ENCODE results near the gene ZNF223.

ZNF223 gene

GRCh38 chr19:44051650-44052402, at the start of gene ZNF223:
TSS of gene ZNF223 (plus strand) at chr19:44052036. CDS start at chr19:44055177, 3,141 bp downstream.
- Mint-ChIP-seq H3K4me1 (peaks cover 20% of the 10 kb centered on the region), H3K36me3 (peaks cover 15% of the 10 kb centered on the region), H3K4me3 (peak within 1 kb of the TSS; percentile 76), H3K27me3 (peaks cover 10% of the 10 kb centered on the region), H3K27ac (peak within 1 kb of the TSS; percentile 59), H3K9me3 (peaks cover 46% of the 10 kb centered on the region)
- peak; percentile 33 for DNase-seq
- CTCF ChIA-PET: no interaction called here

DNA sequence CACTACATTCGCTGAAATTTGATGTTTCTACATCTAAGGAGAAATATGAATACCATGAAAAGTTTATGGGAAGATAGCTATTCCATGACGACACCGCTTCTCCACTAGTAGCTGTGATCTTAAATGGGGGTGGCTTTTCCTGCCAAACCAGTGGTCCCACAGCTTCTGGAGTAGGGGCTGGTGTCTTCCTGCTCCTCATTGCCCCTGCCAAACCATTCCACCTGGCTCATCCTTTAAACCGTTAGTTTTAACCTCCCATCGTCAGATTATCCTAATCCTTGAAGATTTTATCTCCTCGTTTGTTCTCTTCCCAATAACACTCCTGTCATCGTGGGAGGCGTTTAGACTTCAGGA, 49.6 kb upstream of the ZNF223 start:
- CTCF ChIA-PET: no interaction called here
- peaks cover 22% of the 10 kb centered on the region for H3K4me1 Mint-ChIP-seq
- H3K9me3 Mint-ChIP-seq: peaks cover 41% of the 10 kb centered on the region
- peaks cover 37% of the 10 kb centered on the region for H3K36me3 Mint-ChIP-seq
- H3K27me3 Mint-ChIP-seq: no peaks in the 10 kb centered on the region
- H3K27ac Mint-ChIP-seq: peak overlapping the region; percentile 94
- DNase-seq: no peak
- peak overlapping the region; percentile 99 for H3K4me3 Mint-ChIP-seq

- H3K9me3 Mint-ChIP-seq: peaks cover 42% of the 10 kb centered on the region
- no peaks in the 10 kb centered on the region for H3K27me3 Mint-ChIP-seq
Observed at GRCh38 chr19:44002566-44003460, 49.0 kb upstream of the ZNF223 start, which contains the start of gene ZNF230. TSS of gene ZNF230 (plus strand) at chr19:44002957. CDS start at chr19:44007079, 4,122 bp downstream.

DNA sequence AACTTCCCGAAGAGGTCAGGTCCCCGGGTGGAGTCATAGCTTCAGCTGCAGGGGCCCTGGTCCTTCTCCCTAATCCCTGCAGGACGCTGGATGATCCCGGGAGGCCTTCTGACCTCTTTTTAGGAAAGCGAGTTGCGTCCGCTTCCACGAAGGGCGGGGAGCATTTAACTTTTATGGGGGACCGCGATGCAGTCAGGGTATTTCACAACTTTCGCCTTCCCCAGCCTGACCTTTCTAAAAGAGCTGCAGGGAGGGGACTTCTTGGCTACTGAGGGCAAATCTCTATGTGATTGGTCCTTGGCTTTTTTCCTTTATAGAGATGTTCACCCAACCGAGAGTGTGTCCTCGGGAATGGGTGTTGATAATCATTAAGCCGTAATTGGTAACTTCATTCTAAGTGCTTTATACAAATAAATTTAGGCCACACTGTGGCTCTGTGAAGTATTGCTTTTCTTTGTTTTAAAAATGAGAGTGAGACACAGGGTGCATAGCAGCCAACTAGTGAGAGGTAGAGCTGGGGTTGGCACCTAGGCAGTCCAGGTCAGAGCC, 48.3 kb upstream of the ZNF223 start:
- peaks cover 45% of the 10 kb centered on the region for H3K36me3 Mint-ChIP-seq
- H3K27ac Mint-ChIP-seq: peak overlapping the region; percentile 94
- peak overlapping the region; percentile 99 for H3K4me3 Mint-ChIP-seq
- peaks cover 22% of the 10 kb centered on the region for H3K4me1 Mint-ChIP-seq
- peaks cover 45% of the 10 kb centered on the region for H3K9me3 Mint-ChIP-seq
- CTCF ChIA-PET: interaction anchor here (1.8 kb wide), 1 partner anchor 92 kb away, joined by 6 read pairs; no protein-coding TSS in a partner anchor
- no peaks in the 10 kb centered on the region for H3K27me3 Mint-ChIP-seq
- peak; percentile 28 for DNase-seq

More at GRCh38 chr19:44002566-44003460, 49.0 kb upstream of the ZNF223 start, which contains the start of gene ZNF230:
- CTCF ChIA-PET: interaction anchor here (1.8 kb wide), 1 partner anchor 92 kb away, joined by 6 read pairs; no protein-coding TSS in a partner anchor
- H3K4me1 Mint-ChIP-seq: peaks cover 22% of the 10 kb centered on the region
- peaks cover 43% of the 10 kb centered on the region for H3K36me3 Mint-ChIP-seq
- DNase-seq: peak; percentile 91
- H3K4me3 Mint-ChIP-seq: peak within 1 kb of the TSS; percentile 99
- peak within 1 kb of the TSS; percentile 94 for H3K27ac Mint-ChIP-seq

- H3K4me3 Mint-ChIP-seq: no peak overlapping the region
- H3K27me3 Mint-ChIP-seq: no peaks in the 10 kb centered on the region
- no peak overlapping the region for H3K27ac Mint-ChIP-seq
- peaks cover 64% of the 10 kb centered on the region for H3K36me3 Mint-ChIP-seq
- DNase-seq: no peak
- H3K9me3 Mint-ChIP-seq: peaks cover 57% of the 10 kb centered on the region
- H3K4me1 Mint-ChIP-seq: peaks cover 22% of the 10 kb centered on the region
- CTCF ChIA-PET: no interaction called here
Observed at GRCh38 chr19:44005973-44006372, 45.9 kb upstream of the ZNF223 start.

GRCh38 chr19:44007473-44007872, 44.4 kb upstream of the ZNF223 start:
- peaks cover 68% of the 10 kb centered on the region for H3K36me3 Mint-ChIP-seq
- peaks cover 60% of the 10 kb centered on the region for H3K9me3 Mint-ChIP-seq
- no peaks in the 10 kb centered on the region for H3K27me3 Mint-ChIP-seq
- peaks cover 15% of the 10 kb centered on the region for H3K4me1 Mint-ChIP-seq
- no peak for DNase-seq
- no peak overlapping the region for H3K27ac Mint-ChIP-seq
- CTCF ChIA-PET: no interaction called here
- H3K4me3 Mint-ChIP-seq: no peak overlapping the region

GRCh38 chr19:44010468-44010867, 41.4 kb upstream of the ZNF223 start:
- Mint-ChIP-seq H3K9me3 (peaks cover 73% of the 10 kb centered on the region), H3K36me3 (peaks cover 65% of the 10 kb centered on the region), H3K4me3 (no peak overlapping the region), H3K27me3 (no peaks in the 10 kb centered on the region), H3K27ac (no peak overlapping the region), H3K4me1 (no peaks in the 10 kb centered on the region)
- CTCF ChIA-PET: no interaction called here
- no peak for DNase-seq

GRCh38 chr19:44019498-44019897, 32.3 kb upstream of the ZNF223 start:
- peaks cover 28% of the 10 kb centered on the region for H3K9me3 Mint-ChIP-seq
- H3K27me3 Mint-ChIP-seq: no peaks in the 10 kb centered on the region
- no peak for DNase-seq
- H3K27ac Mint-ChIP-seq: no peak overlapping the region
- no peak overlapping the region for H3K4me3 Mint-ChIP-seq
- H3K4me1 Mint-ChIP-seq: peaks cover under 1% of the 10 kb centered on the region
- H3K36me3 Mint-ChIP-seq: no peaks in the 10 kb centered on the region
- CTCF ChIA-PET: no interaction called here

- Mint-ChIP-seq H3K27ac (no peak overlapping the region), H3K36me3 (peaks cover 12% of the 10 kb centered on the region), H3K27me3 (no peaks in the 10 kb centered on the region), H3K4me1 (peaks cover 17% of the 10 kb centered on the region), H3K9me3 (peaks cover 27% of the 10 kb centered on the region), H3K4me3 (no peak overlapping the region)
- DNase-seq: no peak
- CTCF ChIA-PET: no interaction called here
Observed at GRCh38 chr19:44021221-44021620, 30.6 kb upstream of the ZNF223 start.

GRCh38 chr19:44024900-44025216, 27.0 kb upstream of the ZNF223 start:
- peaks cover 38% of the 10 kb centered on the region for H3K9me3 Mint-ChIP-seq
- no peaks in the 10 kb centered on the region for H3K27me3 Mint-ChIP-seq
- peak overlapping the region; percentile 92 for H3K4me3 Mint-ChIP-seq
- H3K27ac Mint-ChIP-seq: peak overlapping the region; percentile 82
- no peak for DNase-seq
- H3K36me3 Mint-ChIP-seq: peaks cover 43% of the 10 kb centered on the region
- H3K4me1 Mint-ChIP-seq: peaks cover 18% of the 10 kb centered on the region
- CTCF ChIA-PET: no interaction called here

- H3K9me3 Mint-ChIP-seq: peaks cover 39% of the 10 kb centered on the region
- CTCF ChIA-PET: interaction anchor here (1.6 kb wide), 1 partner anchor 70 kb away, joined by 4 read pairs; no protein-coding TSS in a partner anchor
- H3K4me3 Mint-ChIP-seq: peak within 1 kb of the TSS; percentile 92
- peak; percentile 88 for DNase-seq
- H3K4me1 Mint-ChIP-seq: peaks cover 18% of the 10 kb centered on the region
- H3K27me3 Mint-ChIP-seq: no peaks in the 10 kb centered on the region
- peak within 1 kb of the TSS; percentile 82 for H3K27ac Mint-ChIP-seq
- peaks cover 48% of the 10 kb centered on the region for H3K36me3 Mint-ChIP-seq
Observed at GRCh38 chr19:44025217-44025936, 26.5 kb upstream of the ZNF223 start, which contains the start of gene ZNF222. TSS of gene ZNF222 (plus strand) at chr19:44025379. CDS start at chr19:44025437, 58 bp downstream.

DNA sequence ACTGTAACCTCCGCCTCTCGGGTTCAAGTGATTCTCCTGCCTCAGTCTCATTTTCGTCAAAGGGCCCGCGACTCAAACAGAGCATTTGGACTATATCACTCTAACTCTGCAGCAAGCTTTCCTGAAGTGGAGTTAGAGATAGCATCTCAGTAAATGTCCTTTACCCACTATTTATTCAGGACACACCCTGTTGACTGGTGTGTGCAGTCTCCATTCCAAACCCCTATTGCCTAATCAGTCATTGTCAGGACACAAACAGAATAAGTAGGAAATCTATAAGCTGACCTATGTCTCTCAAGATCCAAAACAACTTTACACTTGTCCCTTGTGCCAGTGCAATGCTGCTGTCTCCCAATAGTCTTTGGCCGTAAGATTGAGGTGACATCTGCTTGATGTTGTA, 25.2 kb upstream of the ZNF223 start:
- no peaks in the 10 kb centered on the region for H3K27me3 Mint-ChIP-seq
- CTCF ChIA-PET: interaction anchor here (1.6 kb wide), 1 partner anchor 68 kb away, joined by 4 read pairs; no protein-coding TSS in a partner anchor

DNA sequence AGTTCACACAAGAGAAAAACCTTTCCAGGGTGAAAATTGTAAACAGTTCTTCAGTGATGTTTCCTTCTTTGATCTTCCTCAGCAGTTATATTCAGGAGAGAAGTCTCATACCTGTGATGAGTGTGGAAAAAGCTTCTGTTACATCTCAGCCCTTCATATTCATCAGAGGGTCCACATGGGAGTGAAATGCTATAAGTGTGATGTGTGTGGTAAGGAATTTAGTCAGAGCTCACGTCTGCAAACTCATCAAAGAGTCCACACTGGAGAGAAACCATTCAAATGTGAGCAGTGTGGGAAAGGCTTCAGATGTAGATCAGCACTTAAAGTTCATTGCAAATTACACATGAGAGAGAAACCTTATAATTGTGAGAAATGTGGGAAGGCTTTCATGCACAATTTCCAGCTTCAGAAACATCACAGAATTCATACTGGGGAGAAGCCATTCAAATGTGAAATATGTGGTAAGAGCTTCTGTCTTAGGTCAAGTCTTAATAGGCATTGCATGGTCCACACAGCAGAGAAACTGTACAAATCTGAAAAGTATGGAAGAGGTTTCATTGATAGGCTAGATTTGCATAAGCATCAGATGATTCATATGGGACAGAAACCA, 19.7 kb upstream of the ZNF223 start:
- CTCF ChIA-PET: no interaction called here
- peaks cover 57% of the 10 kb centered on the region for H3K36me3 Mint-ChIP-seq

More for the DNA sequence above, 25.2 kb upstream of the ZNF223 start:
- no peak overlapping the region for H3K27ac Mint-ChIP-seq
- peaks cover 58% of the 10 kb centered on the region for H3K36me3 Mint-ChIP-seq
- peak overlapping the region; percentile 92 for H3K4me3 Mint-ChIP-seq
- peaks cover 18% of the 10 kb centered on the region for H3K4me1 Mint-ChIP-seq
- no peak for DNase-seq
- peaks cover 48% of the 10 kb centered on the region for H3K9me3 Mint-ChIP-seq

More for the DNA sequence above, 19.7 kb upstream of the ZNF223 start:
- Mint-ChIP-seq H3K4me1 (no peaks in the 10 kb centered on the region), H3K9me3 (peaks cover 65% of the 10 kb centered on the region), H3K27me3 (no peaks in the 10 kb centered on the region), H3K27ac (no peak overlapping the region), H3K4me3 (no peak overlapping the region)
- DNase-seq: no peak

Measured in activated naive CD4-positive, alpha-beta T cell treated with anti-CD3 and anti-CD28 coated beads, Interleukin-2, amount 10 ng/mL, durations not matched to agents 7 days and 5 days (primary cell).